ENCODE results near the gene BMAL1.
"Not testable (repeated sequence)": the region's sequence is repeated elsewhere in the genome, so short reads cannot be mapped to it uniquely, and the experiment has no call there.

The BMAL1 gene

GRCh38 chr11:13391217-13391616 lies 113.6 kb downstream of the BMAL1 start:
- DNase-seq: no peak

DNA sequence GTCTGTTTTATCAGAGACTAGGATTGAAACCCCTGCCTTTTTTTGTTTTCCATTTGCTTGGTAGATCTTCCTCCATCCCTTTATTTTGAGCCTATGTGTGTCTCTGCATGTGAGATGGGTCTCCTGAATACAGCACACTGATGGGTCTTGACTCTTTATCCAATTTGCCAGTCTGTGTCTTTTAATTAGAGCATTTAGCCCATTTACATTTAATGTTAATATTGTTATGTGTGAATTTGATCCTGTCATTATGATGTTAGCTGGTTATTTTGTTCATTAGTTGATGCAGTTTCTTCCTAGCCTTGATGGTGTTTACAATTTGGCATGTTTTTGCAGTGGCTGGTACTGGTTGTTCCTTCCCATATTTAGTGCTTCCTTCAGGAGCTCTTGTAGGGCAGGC lies 120.7 kb downstream of the BMAL1 start:
- DNase-seq: not testable (repeated sequence)

- DNase-seq: no peak
Measured at GRCh38 chr11:13405220-13405619, 127.6 kb downstream of the BMAL1 start.

DNA sequence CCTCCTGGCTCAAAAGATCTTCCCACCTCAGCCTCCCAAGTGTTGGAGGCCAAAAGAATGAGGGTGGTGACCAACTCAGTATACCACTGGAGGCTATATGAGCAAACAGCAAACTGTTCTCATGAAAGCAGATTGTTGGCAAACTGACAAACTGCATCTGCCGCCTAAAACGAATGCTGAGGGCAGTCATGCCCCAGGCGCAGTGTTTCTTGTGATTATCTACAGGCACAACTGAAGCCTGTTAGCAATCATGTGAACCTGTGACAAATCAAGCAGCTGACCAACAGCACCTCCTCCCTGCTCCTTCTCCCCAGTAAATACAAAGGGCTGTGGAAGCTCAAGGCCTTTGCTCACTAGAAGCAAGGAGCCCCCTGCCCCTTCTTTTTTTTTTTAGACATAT lies 137.6 kb downstream of the BMAL1 start:
- peak; percentile 13 for DNase-seq

DNA sequence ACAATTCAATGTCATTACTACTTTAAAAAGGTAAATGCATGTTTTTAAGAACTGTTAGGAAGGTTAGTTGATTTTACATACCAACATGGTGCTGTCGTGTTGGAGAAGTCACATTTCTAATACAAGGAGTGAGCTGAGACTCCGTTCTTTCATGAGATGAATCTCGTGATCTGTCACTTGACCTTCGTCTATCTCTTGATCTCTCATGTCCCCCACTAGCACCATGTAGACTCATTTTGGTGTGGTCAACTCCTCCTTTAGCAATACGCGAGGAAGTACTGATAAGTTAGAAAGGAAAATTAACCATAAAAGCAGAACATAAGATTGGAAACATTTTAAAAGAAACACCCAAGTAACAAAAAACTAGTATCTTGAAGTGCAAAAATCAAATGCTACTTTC lies 144.0 kb downstream of the BMAL1 start:
- DNase-seq: peak; percentile 57

DNA sequence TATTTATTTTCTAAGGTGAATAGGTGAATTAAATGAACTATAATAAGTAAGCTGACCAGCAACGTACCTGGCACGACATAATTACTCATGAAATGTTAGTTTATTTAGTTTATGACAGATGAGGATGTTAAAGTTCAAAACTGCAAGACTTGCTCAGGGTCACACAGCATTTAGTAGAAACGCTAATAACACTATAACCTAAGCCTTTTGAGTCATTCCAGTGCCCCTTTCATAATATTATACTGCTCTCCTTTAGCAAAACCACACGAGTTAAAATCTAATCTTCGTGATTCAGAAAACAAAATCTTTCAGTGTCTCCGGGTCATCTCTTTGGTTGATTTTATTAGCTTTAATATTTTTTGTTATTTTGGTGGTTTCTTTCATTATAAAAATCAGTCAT lies 145.8 kb downstream of the BMAL1 start:
- no peak for DNase-seq

DNA sequence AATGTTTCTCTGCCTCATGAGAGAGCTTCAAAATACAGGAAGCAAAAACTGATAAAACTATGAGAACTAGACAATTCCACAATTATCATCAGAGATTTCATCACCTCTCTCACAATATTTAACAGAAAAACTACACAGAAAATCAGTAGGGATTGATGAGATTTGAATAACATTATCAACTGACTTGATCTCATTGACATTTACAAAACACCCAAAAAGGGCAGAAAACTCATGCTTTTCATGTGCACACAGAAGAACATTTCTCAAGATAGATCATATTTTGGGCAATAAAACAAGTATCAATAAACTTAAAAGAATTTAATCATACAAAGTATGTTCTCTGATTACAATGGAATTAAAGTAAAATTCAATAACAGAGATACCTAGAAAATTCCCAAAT lies 149.8 kb downstream of the BMAL1 start:
- peak; percentile 9 for DNase-seq

DNA sequence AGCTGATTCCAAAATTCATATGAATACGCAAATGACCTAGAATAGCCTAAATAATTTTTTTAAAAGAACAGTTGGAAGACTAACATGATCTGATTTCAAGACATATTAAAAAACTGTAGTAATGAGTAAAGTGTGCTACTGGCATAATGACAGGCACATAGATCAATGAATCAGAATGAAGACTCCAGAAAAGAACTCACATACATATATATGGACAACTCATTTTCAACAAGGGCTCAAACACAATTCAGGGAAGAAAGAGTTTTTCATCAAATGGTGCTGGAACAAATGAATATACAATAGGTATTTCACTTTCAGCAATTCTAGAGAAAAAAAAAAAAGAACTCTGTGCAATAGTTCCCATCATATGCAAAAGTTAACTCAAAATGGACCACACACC lies 151.7 kb downstream of the BMAL1 start:
- DNase-seq: no peak

GRCh38 chr11:13429836-13430235 lies 152.2 kb downstream of the BMAL1 start:
- DNase-seq: no peak

DNA sequence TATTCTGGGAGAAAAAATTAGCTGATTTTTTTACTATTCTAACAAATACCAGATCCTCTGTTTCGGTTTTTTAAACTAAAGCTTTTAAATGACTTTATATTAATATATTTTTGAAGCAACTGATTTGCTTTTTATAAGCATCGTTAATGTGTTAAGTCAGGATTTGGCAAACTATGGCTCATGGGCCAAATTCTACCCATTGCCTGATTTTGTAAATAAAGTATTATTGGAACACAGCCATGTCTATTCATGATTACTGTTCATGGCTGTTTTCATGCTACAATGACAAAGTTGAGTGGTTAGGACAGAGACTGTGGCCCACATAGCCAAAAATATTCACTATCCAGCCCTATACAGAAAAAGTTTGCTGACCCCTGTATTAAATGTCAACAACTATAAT lies 155.8 kb downstream of the BMAL1 start:
- DNase-seq: no peak

DNA sequence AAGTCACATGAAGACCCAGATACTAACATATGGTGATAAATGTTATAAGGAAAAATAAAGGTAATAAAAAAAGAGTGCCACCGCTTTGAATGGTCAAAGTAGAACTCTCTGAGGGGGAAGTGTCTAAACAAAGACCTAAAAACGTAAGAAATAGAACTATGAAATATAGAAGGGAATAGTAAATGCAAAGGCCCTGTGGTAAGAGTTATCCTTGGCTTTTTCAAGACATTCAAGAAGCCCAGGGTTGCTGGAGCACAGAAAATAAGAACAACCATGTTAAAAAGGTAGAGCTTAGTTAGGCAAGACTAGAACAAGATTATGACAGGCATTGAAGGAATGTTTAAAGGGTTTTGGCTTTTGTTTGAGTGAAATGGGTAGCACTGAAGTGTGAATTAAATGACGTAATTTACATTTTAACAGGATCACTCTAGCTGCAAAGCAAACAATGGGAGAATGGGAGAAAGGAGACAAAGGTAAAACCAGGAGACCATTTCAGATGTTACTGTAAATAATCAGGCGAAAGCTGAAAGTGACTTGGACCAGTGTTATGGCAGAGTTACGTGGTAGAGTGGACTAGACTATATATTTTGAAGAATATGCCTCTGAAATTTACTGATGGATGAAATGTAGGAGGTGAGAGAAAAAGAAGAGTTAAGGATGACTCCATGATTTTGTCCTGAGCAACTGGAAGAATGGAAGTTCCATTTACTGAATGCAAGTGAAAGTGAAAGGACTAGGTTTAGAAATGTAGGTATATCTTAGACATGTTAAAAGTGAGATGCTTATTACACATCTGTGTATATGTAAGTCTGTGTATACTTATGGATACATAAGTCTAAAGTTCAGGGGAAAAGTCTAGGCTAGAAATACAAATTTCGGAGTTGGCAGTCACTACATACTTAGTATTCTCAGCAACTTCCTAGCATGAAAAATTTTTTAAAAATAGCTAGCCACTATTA lies 156.9 kb downstream of the BMAL1 start:
- no peak for DNase-seq

DNA sequence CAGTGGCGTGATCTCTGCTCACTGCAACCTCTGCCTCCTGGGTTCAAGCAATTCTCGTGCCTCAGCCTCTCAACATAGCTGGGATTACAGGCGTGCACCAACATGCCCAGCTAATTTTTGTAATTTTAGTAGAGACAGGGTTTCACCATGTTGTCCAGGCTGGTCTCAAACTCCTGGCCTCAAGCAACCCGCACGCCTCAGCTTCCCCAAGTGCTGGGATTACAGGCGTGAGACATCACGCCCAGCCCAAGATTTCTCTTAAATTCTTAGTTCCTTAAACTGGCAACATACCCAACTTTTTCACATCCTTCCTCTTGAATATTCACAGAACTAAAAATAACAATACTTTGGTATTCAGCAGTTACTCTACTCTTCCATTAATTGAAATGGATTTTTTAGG lies 159.2 kb downstream of the BMAL1 start:
- DNase-seq: not testable (repeated sequence)
